Mucosa of descending colon (tissue), 3 donors: ENCODE results near the gene UBE3D. TPM values are rescaled to one million over a fixed set of nuclear protein-coding genes. Genes with fewer than 3 reads are reported as not detected.

ENCODE experiments used
- ATAC-seq: fragments of 200-7000 bp; cut with Tn5 transposase; one replicate; pipeline ENCODE4 v1.9.1; 2020; ENCODE audit warnings: mild to moderate bottlenecking, moderate library complexity
- DNase-seq, 3 donors: peaks; one replicate each; pipeline ENCODE4 v3.0.0-alpha.2; 2020
- H3K36me3 ChIP-seq: fragments of 200-600 bp; one replicate; pipeline ENCODE4 v1.8.0; 2021; ENCODE audit warnings: low read depth, mild to moderate bottlenecking
- H3K4me1 ChIP-seq: fragments of 200-600 bp; one replicate; pipeline ENCODE4 v1.8.0; 2021; ENCODE audit warnings: low read depth, mild to moderate bottlenecking
- H3K4me3 ChIP-seq: fragments of 200-600 bp; one replicate; pipeline ENCODE4 v1.8.0; 2021; ENCODE audit warnings: mild to moderate bottlenecking
- H3K9me3 ChIP-seq: fragments of 200-600 bp; one replicate; pipeline ENCODE4 v1.8.0; 2021; ENCODE audit warnings: mild to moderate bottlenecking
- CTCF ChIP-seq: fragments of 200-600 bp; IDR thresholded peaks from one replicate; pipeline ENCODE4 v1.8.0; 2022; ENCODE audit warnings: antibody characterized with exemption, mild to moderate bottlenecking
- intact Hi-C, 2 donors: fragments of 100-400 bp; cut with DNase I in 1 of 2; cut with micrococcal nuclease in 1 of 2; formaldehyde crosslinking; loops; one replicate each; pipeline versions ENCODE4 v1.11.0 to v1.11.1; 2022; cut with DNase I, micrococcal nuclease
- total RNA-seq, 3 donors: library from RNA; stranded (reverse); fragmentation: NEBNext Ultra II Directional in 2 of 3; extraction: Animal tissue kit (Norgen Biotek cat#: 25700) in 2 of 3; gene quantifications; one replicate each; pipeline versions ENCODE4 v1.2.1 to v1.2.4, GENCODE V29; 2021 to 2023
- donor health status: DM: no; HTN: no; CAD: no; lungs with moderate emphysema.
- donor health status: DM: no; HTN: no; CAD: no.
- donor health status: DM: no; HTN: yes; CAD: no.

The UBE3D gene
- total RNA-seq, 3 donors from 2014 or later, result 4.3 to 4.8 (median 4.7) TPM

GRCh38 chr6:83006270-83006905 is 59.3 kb downstream of the UBE3D start:
- no peaks in the 10 kb centered on the region for H3K36me3 ChIP-seq
- TF ChIP-seq CTCF, result no peak
- H3K9me3 ChIP-seq, result no peaks in the 10 kb centered on the region
- intact Hi-C loops, result no loop called here
- no peaks in the 10 kb centered on the region for H3K4me1 ChIP-seq
- no peak overlapping the region for H3K4me3 ChIP-seq
- DNase-seq (no peak), ATAC-seq (no peak)

GRCh38 chr6:82996156-82996555 is 69.5 kb downstream of the UBE3D start:
- intact Hi-C loops, result no loop called here
- no peak overlapping the region for H3K4me3 ChIP-seq
- H3K9me3 ChIP-seq, result no peaks in the 10 kb centered on the region
- no peak for TF ChIP-seq CTCF
- no peak for ATAC-seq
- DNase-seq, result no peak
- no peaks in the 10 kb centered on the region for H3K36me3 ChIP-seq
- H3K4me1 ChIP-seq, result no peaks in the 10 kb centered on the region

GRCh38 chr6:82995066-82995465 is 70.6 kb downstream of the UBE3D start:
- ATAC-seq (no peak), DNase-seq (no peak)
- no peak for TF ChIP-seq CTCF
- no peak overlapping the region for H3K4me3 ChIP-seq
- no peaks in the 10 kb centered on the region for H3K4me1 ChIP-seq
- no peaks in the 10 kb centered on the region for H3K9me3 ChIP-seq
- no peaks in the 10 kb centered on the region for H3K36me3 ChIP-seq
- intact Hi-C loops, result no loop called here

GRCh38 chr6:82989736-82990290 is 75.8 kb downstream of the UBE3D start:
- Histone ChIP-seq H3K4me1 (no peaks in the 10 kb centered on the region), H3K36me3 (no peaks in the 10 kb centered on the region), H3K9me3 (no peaks in the 10 kb centered on the region), H3K4me3 (no peak overlapping the region)
- no peak for TF ChIP-seq CTCF
- no peak for ATAC-seq
- no peak for DNase-seq
- intact Hi-C loops, result no loop called here

GRCh38 chr6:82988930-82989351 is 76.7 kb downstream of the UBE3D start:
- Histone ChIP-seq H3K4me3 (no peak overlapping the region), H3K4me1 (no peaks in the 10 kb centered on the region), H3K9me3 (no peaks in the 10 kb centered on the region), H3K36me3 (no peaks in the 10 kb centered on the region)
- intact Hi-C loops, result no loop called here
- ATAC-seq (no peak), DNase-seq (no peak)
- no peak for TF ChIP-seq CTCF
